ENCODE data around the gene SIM2.

GRCh38 chr21:36729310-36729970 is 30.5 kb downstream of the SIM2 start:
- TF ChIP-seq ATF3 (IDR thresholded peaks at IDR 0.05) (no peak), EZH2phosphoT487 (IDR thresholded peaks at IDR 0.05; ENCODE audit: borderline replicate concordance) (no peak), POLR2A (IDR thresholded peaks at IDR 0.05; ENCODE audit: borderline replicate concordance, extremely low read depth, insufficient read depth, insufficient read length) (no peak), POLR2AphosphoS5 (IDR thresholded peaks at IDR 0.05; ENCODE audit: low read depth, low read length) (no peak)
- TF ChIP-seq, protein P1, sequence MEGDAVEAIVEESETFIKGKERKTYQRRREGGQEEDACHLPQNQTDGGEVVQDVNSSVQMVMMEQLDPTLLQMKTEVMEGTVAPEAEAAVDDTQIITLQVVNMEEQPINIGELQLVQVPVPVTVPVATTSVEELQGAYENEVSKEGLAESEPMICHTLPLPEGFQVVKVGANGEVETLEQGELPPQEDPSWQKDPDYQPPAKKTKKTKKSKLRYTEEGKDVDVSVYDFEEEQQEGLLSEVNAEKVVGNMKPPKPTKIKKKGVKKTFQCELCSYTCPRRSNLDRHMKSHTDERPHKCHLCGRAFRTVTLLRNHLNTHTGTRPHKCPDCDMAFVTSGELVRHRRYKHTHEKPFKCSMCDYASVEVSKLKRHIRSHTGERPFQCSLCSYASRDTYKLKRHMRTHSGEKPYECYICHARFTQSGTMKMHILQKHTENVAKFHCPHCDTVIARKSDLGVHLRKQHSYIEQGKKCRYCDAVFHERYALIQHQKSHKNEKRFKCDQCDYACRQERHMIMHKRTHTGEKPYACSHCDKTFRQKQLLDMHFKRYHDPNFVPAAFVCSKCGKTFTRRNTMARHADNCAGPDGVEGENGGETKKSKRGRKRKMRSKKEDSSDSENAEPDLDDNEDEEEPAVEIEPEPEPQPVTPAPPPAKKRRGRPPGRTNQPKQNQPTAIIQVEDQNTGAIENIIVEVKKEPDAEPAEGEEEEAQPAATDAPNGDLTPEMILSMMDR (IDR thresholded peaks at IDR 0.05 in 2 of 3, conservative IDR thresholded peaks at IDR 0.05 in 1 of 3; ENCODE audit: borderline replicate concordance in 1 of 3, insufficient read depth in 1 of 3, low read depth in 2 of 3, low read length in 2 of 3): no peak
- TF ChIP-seq, protein P2, sequence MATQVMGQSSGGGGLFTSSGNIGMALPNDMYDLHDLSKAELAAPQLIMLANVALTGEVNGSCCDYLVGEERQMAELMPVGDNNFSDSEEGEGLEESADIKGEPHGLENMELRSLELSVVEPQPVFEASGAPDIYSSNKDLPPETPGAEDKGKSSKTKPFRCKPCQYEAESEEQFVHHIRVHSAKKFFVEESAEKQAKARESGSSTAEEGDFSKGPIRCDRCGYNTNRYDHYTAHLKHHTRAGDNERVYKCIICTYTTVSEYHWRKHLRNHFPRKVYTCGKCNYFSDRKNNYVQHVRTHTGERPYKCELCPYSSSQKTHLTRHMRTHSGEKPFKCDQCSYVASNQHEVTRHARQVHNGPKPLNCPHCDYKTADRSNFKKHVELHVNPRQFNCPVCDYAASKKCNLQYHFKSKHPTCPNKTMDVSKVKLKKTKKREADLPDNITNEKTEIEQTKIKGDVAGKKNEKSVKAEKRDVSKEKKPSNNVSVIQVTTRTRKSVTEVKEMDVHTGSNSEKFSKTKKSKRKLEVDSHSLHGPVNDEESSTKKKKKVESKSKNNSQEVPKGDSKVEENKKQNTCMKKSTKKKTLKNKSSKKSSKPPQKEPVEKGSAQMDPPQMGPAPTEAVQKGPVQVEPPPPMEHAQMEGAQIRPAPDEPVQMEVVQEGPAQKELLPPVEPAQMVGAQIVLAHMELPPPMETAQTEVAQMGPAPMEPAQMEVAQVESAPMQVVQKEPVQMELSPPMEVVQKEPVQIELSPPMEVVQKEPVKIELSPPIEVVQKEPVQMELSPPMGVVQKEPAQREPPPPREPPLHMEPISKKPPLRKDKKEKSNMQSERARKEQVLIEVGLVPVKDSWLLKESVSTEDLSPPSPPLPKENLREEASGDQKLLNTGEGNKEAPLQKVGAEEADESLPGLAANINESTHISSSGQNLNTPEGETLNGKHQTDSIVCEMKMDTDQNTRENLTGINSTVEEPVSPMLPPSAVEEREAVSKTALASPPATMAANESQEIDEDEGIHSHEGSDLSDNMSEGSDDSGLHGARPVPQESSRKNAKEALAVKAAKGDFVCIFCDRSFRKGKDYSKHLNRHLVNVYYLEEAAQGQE (IDR thresholded peaks at IDR 0.05; ENCODE audit: low read depth): no peak
